ENCODE data around the gene SEMA4D.
A peak's percentile ranks its signal among the peaks of the same experiment; 100 is the strongest.

SEMA4D gene

GRCh38 chr9:89408628-89409101, 89.2 kb downstream of the SEMA4D start:
- peak in 3 of 4 experiments; percentile 15 to 59 (median 39) for DNase-seq

GRCh38 chr9:89407070-89407469, 90.8 kb downstream of the SEMA4D start:
- no peak for DNase-seq

GRCh38 chr9:89405826-89406225, 92.1 kb downstream of the SEMA4D start:
- DNase-seq = no peak

- DNase-seq = no peak
Measured at GRCh38 chr9:89404074-89404473, 93.8 kb downstream of the SEMA4D start.

GRCh38 chr9:89402695-89403427, 95.1 kb downstream of the SEMA4D start:
- DNase-seq = no peak

- no peak for DNase-seq
Measured at GRCh38 chr9:89400403-89401116, 97.4 kb downstream of the SEMA4D start.

GRCh38 chr9:89398621-89399020, 99.3 kb downstream of the SEMA4D start:
- no peak for DNase-seq

GRCh38 chr9:89397471-89397870, 100.4 kb downstream of the SEMA4D start:
- DNase-seq = no peak

- no peak for DNase-seq
Measured at GRCh38 chr9:89395931-89396710, 101.8 kb downstream of the SEMA4D start.

GRCh38 chr9:89394412-89394811, 103.5 kb downstream of the SEMA4D start:
- DNase-seq = no peak

GRCh38 chr9:89391585-89391984, 106.3 kb downstream of the SEMA4D start:
- DNase-seq = no peak

GRCh38 chr9:89390578-89391116, 107.3 kb downstream of the SEMA4D start:
- no peak for DNase-seq

GRCh38 chr9:89390068-89390555, 107.8 kb downstream of the SEMA4D start:
- DNase-seq = no peak

GRCh38 chr9:89388868-89389177, 109.1 kb downstream of the SEMA4D start:
- no peak for DNase-seq

GRCh38 chr9:89388084-89388867, 109.6 kb downstream of the SEMA4D start:
- DNase-seq = no peak

GRCh38 chr9:89387197-89387849, 110.6 kb downstream of the SEMA4D start:
- DNase-seq = no peak

GRCh38 chr9:89386797-89387196, 111.1 kb downstream of the SEMA4D start:
- no peak for DNase-seq

GRCh38 chr9:89386206-89386605, 111.7 kb downstream of the SEMA4D start:
- DNase-seq = no peak

GRCh38 chr9:89384783-89385182, 113.1 kb downstream of the SEMA4D start:
- DNase-seq = no peak

- no peak for DNase-seq
Measured at GRCh38 chr9:89383721-89384300, 114.1 kb downstream of the SEMA4D start.

GRCh38 chr9:89383030-89383720, 114.7 kb downstream of the SEMA4D start:
- no peak for DNase-seq

Measured in activated CD4-positive, CD25-positive, alpha-beta regulatory T cell (primary cell).